ENCODE data around the gene ID1.

- TF ChIP-seq POLR2AphosphoS5 (IDR thresholded peaks at IDR 0.05) (no peak), CTCF (IDR thresholded peaks at IDR 0.05) (no peak), POLR2A (IDR thresholded peaks at IDR 0.05) (no peak)
Measured at GRCh38 chr20:31637660-31638059, 32.6 kb downstream of the ID1 start, which contains the start of gene COX4I2.
